PC-3 (cell line): ENCODE data around the gene MGMT. TPM values are rescaled to one million over a fixed set of nuclear protein-coding genes. Genes with fewer than 3 reads are reported as not detected.

Experiments
- ATAC-seq: fragments of 200-7000 bp; cut with Tn5 transposase; 2 replicates; pipeline ENCODE4 v1.9.1; 2020; ENCODE audit warnings: mild to moderate bottlenecking, moderate library complexity
- BruUV-seq: library from RNA; stranded (reverse); fragments of 400-500 nt; replicated peaks from 2 replicates; lab custom pipeline; 2021; lab: Mats Ljungman, UMichigan
- CTCF ChIA-PET: fragments of 300-600 bp; sonication (Branson Sonifier 250); formaldehyde crosslinking; loops from one replicate; lab custom pipeline; 2022; ENCODE audit warnings: antibody characterized with exemption; lab: Charles Lee
- POLR2A ChIA-PET: fragments of 300-600 bp; sonication (Branson Sonifier 250); formaldehyde crosslinking; loops from one replicate; lab custom pipeline; 2022; ENCODE audit warnings: antibody characterized with exemption; ENCODE audit not compliant: unreplicated experiment; lab: Charles Lee
- DNase-seq: peaks from one replicate; pipeline ENCODE4 v3.0.0-alpha.2; 2015
- H2AFZ ChIP-seq: fragments of 300-600 bp; sonication (generic); 2 replicates; pipeline ENCODE4 v1.6.0; 2016; ENCODE audit warnings: antibody characterized with exemption, low read length
- H3F3A ChIP-seq: fragments of 300-600 bp; sonication (generic); one replicate; pipeline ENCODE4 v1.6.0; 2017; ENCODE audit warnings: antibody characterized with exemption, low read length, control low read depth, mild to moderate bottlenecking; ENCODE audit not compliant: unreplicated experiment
- H3K27ac ChIP-seq: fragments of 300-600 bp; sonication (generic); 2 replicates; pipeline ENCODE4 v1.5.1; 2016; ENCODE audit warnings: mild to moderate bottlenecking, low read length
- H3K27me3 ChIP-seq: fragments of 300-600 bp; sonication (generic); 2 replicates; pipeline ENCODE4 v1.6.1; 2016; ENCODE audit warnings: low read length, mixed read lengths
- H3K36me3 ChIP-seq: fragments of 300-600 bp; sonication (generic); 2 replicates; pipeline ENCODE4 v1.6.1; 2016; ENCODE audit warnings: low read depth, mixed run types, low read length, mixed read lengths
- H3K4me1 ChIP-seq: fragments of 300-600 bp; sonication (generic); 2 replicates; pipeline ENCODE4 v1.5.1; 2016; ENCODE audit warnings: low read length; ENCODE audit not compliant: insufficient read depth
- H3K4me2 ChIP-seq: fragments of 300-600 bp; sonication (generic); 2 replicates; pipeline ENCODE4 v1.6.0; 2016; ENCODE audit warnings: low read length
- H3K4me3 ChIP-seq: fragments of 300-600 bp; sonication (generic); 2 replicates; pipeline ENCODE4 v1.5.1; 2016; ENCODE audit warnings: mild to moderate bottlenecking, low read length, mixed read lengths
- H3K79me2 ChIP-seq: fragments of 300-600 bp; sonication (generic); 2 replicates; pipeline ENCODE4 v1.6.1; 2017; ENCODE audit warnings: low read length, mixed read lengths
- H3K9ac ChIP-seq: fragments of 300-600 bp; sonication (generic); 2 replicates; pipeline ENCODE4 v1.6.0; 2016; ENCODE audit warnings: mild to moderate bottlenecking, low read length
- H3K9me2 ChIP-seq: fragments of 300-600 bp; sonication (generic); replicated peaks from 2 replicates; pipeline ENCODE4 v1.6.1; 2016; ENCODE audit warnings: mixed run types, low read length, mixed read lengths
- H3K9me3 ChIP-seq: fragments of 300-600 bp; sonication (generic); 2 replicates; pipeline ENCODE4 v1.6.1; 2016; ENCODE audit warnings: low read length, mixed read lengths
- H4K20me1 ChIP-seq: fragments of 300-600 bp; sonication (generic); 2 replicates; pipeline ENCODE4 v1.6.1; 2016; ENCODE audit warnings: low read length, mixed read lengths
- EZH2 ChIP-seq: fragments of 300-600 bp; sonication (generic); IDR thresholded peaks from one replicate; pipeline ENCODE4 v1.6.1; 2017; ENCODE audit warnings: antibody characterized with exemption, mild to moderate bottlenecking, low read length; ENCODE audit not compliant: unreplicated experiment
- EZH2phosphoT487 ChIP-seq: fragments of 300-600 bp; sonication (generic); IDR thresholded peaks from 2 replicates; pipeline ENCODE4 v1.6.1; 2018; ENCODE audit warnings: mild to moderate bottlenecking, antibody characterized with exemption, low read length, borderline replicate concordance
- intact Hi-C: fragments of 100-400 bp; cut with micrococcal nuclease; formaldehyde crosslinking; loops from 2 replicates; pipeline ENCODE4 v1.9.0; 2023
- total RNA-seq: library from RNA; depleted of rRNA; stranded (reverse); fragments of >200 nt; gene quantifications from 2 replicates; pipeline ENCODE4 v1.2.3, GENCODE V29; 2014
- TF ChIP-seq, protein P1 (sequence below): fragments of 300-600 bp; sonication (generic); conservative IDR thresholded peaks from 2 replicates; pipeline ENCODE4 v1.5.1; 2017; ENCODE audit warnings: antibody characterized with exemption, low read depth, mild to moderate bottlenecking, low read length

The MGMT gene
- total RNA-seq, 1 experiment from 2014 or later: 19.8 TPM

DNA sequence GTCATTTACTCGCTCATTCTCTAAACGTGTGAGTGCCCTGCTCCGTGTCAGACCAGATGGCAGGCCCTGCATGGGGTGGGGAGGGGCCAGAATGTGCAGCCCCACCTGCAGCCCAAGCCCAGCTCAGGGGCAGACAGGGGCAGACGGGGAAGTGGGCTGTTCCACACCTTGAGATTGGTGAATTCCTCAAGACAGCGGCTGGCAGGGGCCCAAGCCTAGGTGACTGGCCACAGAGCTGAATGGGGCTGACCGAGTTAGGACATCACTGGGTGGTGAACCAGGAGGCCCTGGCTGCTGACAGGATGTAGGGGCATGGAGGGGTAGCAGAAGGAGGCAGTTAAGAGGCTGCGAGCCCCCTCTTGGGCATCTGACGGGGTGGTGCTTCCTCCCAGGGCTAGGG is 79.1 kb downstream of the MGMT start:
- H4K20me1 ChIP-seq: no peaks in the 10 kb centered on the region
- DNase-seq (no peak), ATAC-seq (no peak)
- no peaks in the 10 kb centered on the region for H3K9me3 ChIP-seq
- no peaks in the 10 kb centered on the region for H3K27me3 ChIP-seq
- intact Hi-C loops: no loop called here
- CTCF ChIA-PET: interaction anchor here (0.5 kb wide), 1 partner anchor 487 kb away, joined by 3 read pairs; no protein-coding TSS in a partner anchor
- H2AFZ ChIP-seq: no peak overlapping the region
- H3K4me3 ChIP-seq: no peak overlapping the region
- no TSS peak for BruUV-seq
- H3K79me2 ChIP-seq: no peaks in the 10 kb centered on the region
- POLR2A ChIA-PET: no interaction called here
- peaks cover 10% of the 10 kb centered on the region for H3K4me1 ChIP-seq
- H3F3A ChIP-seq: no peaks in the 10 kb centered on the region
- TF ChIP-seq, protein P1, sequence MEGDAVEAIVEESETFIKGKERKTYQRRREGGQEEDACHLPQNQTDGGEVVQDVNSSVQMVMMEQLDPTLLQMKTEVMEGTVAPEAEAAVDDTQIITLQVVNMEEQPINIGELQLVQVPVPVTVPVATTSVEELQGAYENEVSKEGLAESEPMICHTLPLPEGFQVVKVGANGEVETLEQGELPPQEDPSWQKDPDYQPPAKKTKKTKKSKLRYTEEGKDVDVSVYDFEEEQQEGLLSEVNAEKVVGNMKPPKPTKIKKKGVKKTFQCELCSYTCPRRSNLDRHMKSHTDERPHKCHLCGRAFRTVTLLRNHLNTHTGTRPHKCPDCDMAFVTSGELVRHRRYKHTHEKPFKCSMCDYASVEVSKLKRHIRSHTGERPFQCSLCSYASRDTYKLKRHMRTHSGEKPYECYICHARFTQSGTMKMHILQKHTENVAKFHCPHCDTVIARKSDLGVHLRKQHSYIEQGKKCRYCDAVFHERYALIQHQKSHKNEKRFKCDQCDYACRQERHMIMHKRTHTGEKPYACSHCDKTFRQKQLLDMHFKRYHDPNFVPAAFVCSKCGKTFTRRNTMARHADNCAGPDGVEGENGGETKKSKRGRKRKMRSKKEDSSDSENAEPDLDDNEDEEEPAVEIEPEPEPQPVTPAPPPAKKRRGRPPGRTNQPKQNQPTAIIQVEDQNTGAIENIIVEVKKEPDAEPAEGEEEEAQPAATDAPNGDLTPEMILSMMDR: no peak
- no peak for TF ChIP-seq EZH2
- no peak for TF ChIP-seq EZH2phosphoT487
- H3K36me3 ChIP-seq: no peaks in the 10 kb centered on the region
- no peak overlapping the region for H3K9ac ChIP-seq
- H3K27ac ChIP-seq: no peak overlapping the region
- no peaks in the 10 kb centered on the region for H3K9me2 ChIP-seq
- H3K4me2 ChIP-seq: no peak overlapping the region

DNA sequence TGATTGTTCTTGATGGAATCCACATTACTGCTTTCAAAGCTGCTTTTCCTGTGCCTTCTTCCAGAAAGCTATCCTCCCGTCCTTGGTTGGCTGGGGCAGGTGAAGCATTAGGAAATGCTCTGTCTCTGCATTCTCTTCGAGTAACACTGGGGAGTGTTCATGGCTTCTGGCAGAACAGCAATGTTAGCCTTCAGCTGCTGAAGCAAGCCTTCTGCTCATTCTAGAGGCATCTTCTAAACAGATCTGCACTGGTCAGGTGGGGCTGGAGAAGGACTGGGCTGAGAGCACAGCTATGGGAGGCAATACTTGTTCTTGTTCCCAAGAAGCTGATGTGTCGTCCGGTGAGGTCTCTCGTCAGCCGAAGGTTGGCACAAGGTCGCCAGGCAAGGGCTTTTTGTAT is 80.6 kb downstream of the MGMT start:
- ATAC-seq (no peak), DNase-seq (no peak)
- H3K27ac ChIP-seq: no peak overlapping the region
- no peaks in the 10 kb centered on the region for H3K79me2 ChIP-seq
- ChIA-PET POLR2A (no interaction called here), CTCF (no interaction called here)
- TF ChIP-seq, protein P1: no peak
- TF ChIP-seq EZH2 (no peak), EZH2phosphoT487 (no peak)
- no peaks in the 10 kb centered on the region for H4K20me1 ChIP-seq
- intact Hi-C loops: no loop called here
- H3K4me2 ChIP-seq: no peak overlapping the region
- no peaks in the 10 kb centered on the region for H3F3A ChIP-seq
- no peaks in the 10 kb centered on the region for H3K36me3 ChIP-seq
- no TSS peak for BruUV-seq
- H3K9me2 ChIP-seq: no peaks in the 10 kb centered on the region
- no peak overlapping the region for H2AFZ ChIP-seq
- no peak overlapping the region for H3K4me3 ChIP-seq
- no peak overlapping the region for H3K9ac ChIP-seq
- H3K4me1 ChIP-seq: peaks cover 10% of the 10 kb centered on the region
- no peaks in the 10 kb centered on the region for H3K9me3 ChIP-seq
- no peaks in the 10 kb centered on the region for H3K27me3 ChIP-seq

DNA sequence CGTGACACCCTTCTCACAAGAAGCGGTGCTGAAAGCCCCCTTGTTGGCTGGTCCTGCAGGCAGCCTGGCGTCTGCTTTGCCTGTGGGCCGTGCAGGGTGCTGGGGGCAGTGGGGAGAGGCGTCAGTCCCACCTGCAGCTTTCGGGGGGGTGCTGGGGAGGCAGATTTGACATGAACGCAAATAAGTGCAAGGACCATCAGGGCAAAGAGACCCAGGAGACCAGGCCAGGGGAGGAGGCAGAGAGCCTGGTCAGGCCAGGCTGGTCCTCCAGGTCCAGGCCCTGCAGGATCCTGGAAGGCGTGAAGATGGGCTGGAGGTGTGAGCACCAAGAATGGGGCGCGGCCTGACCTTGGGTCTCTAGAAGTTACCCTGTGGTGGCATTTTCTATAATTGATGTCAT is 81.6 kb downstream of the MGMT start:
- Histone ChIP-seq H3K4me2 (no peak overlapping the region), H3K4me1 (peaks cover 10% of the 10 kb centered on the region), H3K9ac (no peak overlapping the region), H3K27me3 (no peaks in the 10 kb centered on the region), H3K4me3 (no peak overlapping the region), H3K79me2 (no peaks in the 10 kb centered on the region), H2AFZ (no peak overlapping the region), H3K27ac (no peak overlapping the region), H3K9me3 (no peaks in the 10 kb centered on the region), H3K9me2 (no peaks in the 10 kb centered on the region), H4K20me1 (no peaks in the 10 kb centered on the region), H3K36me3 (no peaks in the 10 kb centered on the region), H3F3A (no peaks in the 10 kb centered on the region)
- intact Hi-C loops: no loop called here
- ChIA-PET CTCF (no interaction called here), POLR2A (interaction anchor here (0.6 kb wide), 1 partner anchor 10 kb away, joined by 4 read pairs; no protein-coding TSS in a partner anchor)
- DNase-seq: no peak
- ATAC-seq: no peak
- TF ChIP-seq, protein P1: no peak
- TF ChIP-seq EZH2 (no peak), EZH2phosphoT487 (no peak)
- BruUV-seq: no TSS peak
